GM21390 (cell line): ENCODE measurements around the gene DEUP1.

ENCODE experiments used
- ATAC-seq: cut with Tn5 transposase; IDR thresholded peaks from one replicate; pipeline ENCODE4 v1.9.1; 2021; ENCODE audit not compliant: unreplicated experiment

Gene DEUP1

GRCh38 chr11:93476796-93477195, 146.3 kb downstream of the DEUP1 start:
- ATAC-seq = no peak

DNA sequence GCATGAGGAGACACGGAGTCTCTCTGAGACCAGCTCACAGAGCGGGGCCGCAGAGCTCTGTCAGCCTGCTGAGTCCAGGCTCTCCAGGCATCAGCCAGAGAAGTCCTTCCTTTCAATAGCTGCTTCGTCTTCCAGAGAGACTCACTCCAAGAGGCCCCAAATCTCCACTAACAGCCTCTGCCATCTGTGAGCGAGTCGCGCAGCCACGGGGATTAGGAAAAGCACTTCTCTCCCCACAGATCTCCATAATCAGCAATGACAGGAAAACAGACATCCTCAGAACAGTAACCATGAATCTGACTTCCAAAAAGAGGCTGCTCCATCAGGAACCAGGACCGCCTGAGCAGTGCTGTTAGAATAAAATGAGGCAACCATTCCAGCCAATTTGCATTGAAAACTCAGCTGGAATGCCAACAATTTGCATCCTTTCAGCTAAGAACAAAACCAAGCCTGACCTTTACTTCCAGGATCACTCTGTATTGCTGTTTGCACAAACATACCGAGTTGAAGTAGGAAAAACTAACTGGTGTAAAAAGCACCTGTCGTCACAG, 147.2 kb downstream of the DEUP1 start:
- ATAC-seq = no peak

GRCh38 chr11:93478841-93479240, 148.3 kb downstream of the DEUP1 start:
- ATAC-seq = no peak

DNA sequence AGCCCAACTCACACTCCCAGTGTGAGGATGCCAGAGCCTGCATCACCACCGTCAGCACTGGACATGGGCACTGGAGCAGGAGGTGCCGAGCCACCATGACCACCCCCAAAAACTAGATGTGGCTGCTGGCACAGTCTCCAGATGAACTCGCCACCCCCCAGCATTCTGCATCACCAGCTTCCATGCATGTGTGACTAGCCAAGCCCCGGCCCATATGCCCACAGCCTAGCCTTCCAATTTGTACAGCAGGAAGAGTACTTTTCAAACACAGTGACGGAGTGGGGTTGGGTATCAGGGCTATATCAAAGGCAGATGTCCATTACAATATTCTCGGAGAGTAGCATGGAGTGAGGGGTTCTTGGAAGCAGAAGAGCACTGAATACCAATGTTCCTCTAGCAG, 149.7 kb downstream of the DEUP1 start:
- no peak for ATAC-seq

DNA sequence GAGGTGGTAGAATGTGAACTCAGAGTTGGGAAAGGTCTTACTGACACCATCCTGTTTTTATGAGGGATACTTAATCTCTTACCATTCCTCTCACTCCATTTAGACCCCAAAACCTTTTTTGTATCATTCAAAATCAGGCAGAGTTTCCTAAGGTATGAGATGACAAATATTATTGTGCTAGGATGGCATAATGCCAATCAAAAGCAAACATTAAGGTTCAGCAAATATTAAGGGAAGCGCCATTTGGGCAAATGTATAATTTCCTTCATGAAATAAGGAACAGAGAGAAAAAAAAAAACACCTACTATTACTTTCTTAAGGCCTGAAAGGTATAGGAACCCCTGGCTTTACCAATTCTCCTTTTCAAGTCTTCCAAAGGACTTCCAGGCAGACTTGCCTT, 150.2 kb downstream of the DEUP1 start:
- ATAC-seq = no peak

DNA sequence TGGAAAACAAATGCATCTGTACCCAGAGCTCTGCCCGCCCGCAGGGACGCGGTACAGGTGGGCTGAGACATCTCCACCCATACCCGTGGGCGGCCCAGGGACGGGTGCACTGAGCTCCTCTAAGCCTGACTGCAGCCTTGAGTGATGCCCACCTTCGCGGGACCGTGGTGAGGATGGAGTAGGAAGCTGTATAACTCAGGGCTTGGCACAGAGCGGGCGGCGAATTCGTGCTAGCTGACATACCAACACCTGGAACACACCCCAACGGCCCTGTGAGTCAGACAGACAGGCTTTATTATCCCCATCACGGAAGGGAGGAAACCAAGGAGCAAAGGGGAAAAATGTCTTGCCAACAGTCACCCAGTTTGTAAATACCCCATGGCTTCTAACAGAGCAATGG, 150.7 kb downstream of the DEUP1 start:
- no peak for ATAC-seq

- no peak for ATAC-seq
Observed at GRCh38 chr11:93481696-93482095, 151.2 kb downstream of the DEUP1 start.

GRCh38 chr11:93482556-93482955, 152.0 kb downstream of the DEUP1 start:
- no peak for ATAC-seq

- ATAC-seq = no peak
Observed at GRCh38 chr11:93484716-93485115, 154.2 kb downstream of the DEUP1 start.

- no peak for ATAC-seq
Observed at GRCh38 chr11:93485983-93486382, 155.4 kb downstream of the DEUP1 start.

DNA sequence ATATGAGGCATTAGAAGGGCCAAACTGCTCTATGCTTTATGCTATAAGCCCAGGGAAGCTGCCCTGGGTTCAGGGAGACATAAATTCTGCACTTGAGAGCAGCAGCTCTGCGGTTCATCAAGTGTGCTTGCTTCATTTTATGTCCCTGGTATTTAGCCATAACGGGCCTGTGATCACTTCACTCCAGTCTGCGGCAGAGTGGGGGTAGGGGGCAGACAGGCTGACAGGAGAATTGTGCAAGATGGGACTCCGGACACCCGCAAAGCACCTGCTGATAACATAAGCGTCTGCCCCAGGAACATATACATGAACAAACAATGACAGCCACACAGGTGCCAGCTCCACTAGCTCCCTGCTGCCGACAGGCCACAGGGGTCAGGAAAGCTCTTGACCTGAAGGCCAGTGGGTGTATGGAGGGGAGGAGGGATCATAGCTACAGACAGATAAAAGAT, 156.5 kb downstream of the DEUP1 start:
- ATAC-seq = no peak
